Transverse colon (tissue), 4 donors: ENCODE results near the gene TENT4B. TPM values are rescaled to one million over a fixed set of nuclear protein-coding genes. Genes with fewer than 3 reads are reported as not detected.

Experiments used
- DNase-seq: peaks from one replicate; pipeline ENCODE4 v3.0.0-alpha.2; 2019
- H3K27ac ChIP-seq, 4 donors: fragments of 200-600 bp; sonication (generic); 2 replicates each; pipeline ENCODE4 v1.5.1; 2016 to 2018; ENCODE audit warnings: inconsistent platforms in 4 of 4
- H3K27me3 ChIP-seq: fragments of 200-600 bp; sonication (generic); 2 replicates; pipeline ENCODE4 v1.5.1; 2017; ENCODE audit warnings: inconsistent platforms
- H3K36me3 ChIP-seq, 4 donors: fragments of 200-600 bp; sonication (generic); 2 replicates each; pipeline ENCODE4 v1.5.1; 2017 to 2019; ENCODE audit warnings: inconsistent platforms in 4 of 4
- H3K4me1 ChIP-seq, 4 donors: fragments of 200-600 bp; sonication (generic); 2 replicates each; pipeline ENCODE4 v1.5.1; 2017 to 2020; ENCODE audit warnings: inconsistent platforms in 4 of 4
- H3K4me3 ChIP-seq, 4 donors: fragments of 200-600 bp; sonication (generic); 1 replicate in 1 of 4; 2 replicates in 3 of 4; pipeline versions ENCODE4 v1.5.1 to v1.6.1; 2017 to 2019; ENCODE audit warnings: inconsistent platforms in 4 of 4
- H3K9me3 ChIP-seq, 2 donors: fragments of 200-600 bp; sonication (generic); 2 replicates each; pipeline ENCODE4 v1.5.1; 2017 to 2019; ENCODE audit warnings: inconsistent platforms in 2 of 2
- CTCF ChIP-seq, 5 experiments: fragments of 200-600 bp in 3 of 5; fragments of 450-650 bp in 2 of 5; sonication (generic) in 3 of 5; IDR thresholded peaks; 1 replicate in 2 of 5; 2 replicates in 3 of 5; pipeline ENCODE4 v1.5.1; 2016 to 2017; ENCODE audit warnings: antibody characterized with exemption in 5 of 5, inconsistent platforms in 3 of 5, mild to moderate bottlenecking in 2 of 5, moderate library complexity in 1 of 5
- EP300 ChIP-seq: sonication (generic); formaldehyde crosslinking; IDR thresholded peaks from one replicate; pipeline ENCODE4 v1.6.1; 2017; ENCODE audit warnings: antibody characterized with exemption, low read depth
- POLR2A ChIP-seq: fragments of 450-650 bp; IDR thresholded peaks from one replicate; pipeline ENCODE4 v1.6.1; 2016; ENCODE audit warnings: antibody characterized with exemption, mild to moderate bottlenecking, moderate library complexity
- POLR2AphosphoS5 ChIP-seq, 3 donors: sonication (generic); formaldehyde crosslinking; IDR thresholded peaks; one replicate each; pipeline ENCODE4 v1.6.1; 2016; ENCODE audit warnings: antibody characterized with exemption in 3 of 3
- WGBS, 2 donors: methylation state at CpG; one replicate each; pipeline ENCODE4 v1.1.5; 2018; ENCODE audit warnings: low coverage in 1 of 2; 5-methylcytosine and 5-hydroxymethylcytosine counted together
- in situ Hi-C, 4 donors: fragments of 200-750 bp; cut with MboI; loops; one replicate each; pipeline versions ENCODE4 v1.15.0 to v1.15.1; 2017; ENCODE audit warnings: low sequenced_read_pairs in 3 of 4, low pct_ligation_motif_present in 1 of 4, low pct_unique_long_range_greater_than_20kb in 1 of 4
- intact Hi-C: fragments of 100-400 bp; cut with DNase I; formaldehyde crosslinking; loops from one replicate; pipeline ENCODE4 v1.15.1; 2023; ENCODE audit warnings: low total_unique reads
- total RNA-seq, 4 donors: library from RNA; depleted of rRNA; stranded (reverse); fragments of >200 nt; gene quantifications; one replicate each; pipeline ENCODE4 v1.1.0, GENCODE V29; 2016

The TENT4B gene
- total RNA-seq, 4 donors from 2014 or later, result 8.2 to 18.0 (median 13.0) TPM

GRCh38 chr16:50183316-50183715, 30.2 kb downstream of the TENT4B start:
- no peak for DNase-seq
- Histone ChIP-seq H3K36me3 (no peaks in the 10 kb centered on the region), H3K4me3 (no peak overlapping the region), H3K4me1 (peaks cover 22 to 35% (median 24%) of the 10 kb centered on the region in 4 donors), H3K9me3 (no peaks in the 10 kb centered on the region), H3K27ac (no peak overlapping the region), H3K27me3 (no peaks in the 10 kb centered on the region)
- intact Hi-C loops (no loop called here), in situ Hi-C loops (no loop called here)
- 70 to 100% methylated on average over 2 to 4 of the region's 4 CpGs for WGBS, 2 donors
- no peak for TF ChIP-seq CTCF (IDR thresholded peaks at IDR 0.05)
- TF ChIP-seq EP300, result no peak
- TF ChIP-seq POLR2A, result no peak
- no peak for TF ChIP-seq POLR2AphosphoS5 (IDR thresholded peaks at IDR 0.05)

GRCh38 chr16:50185005-50185505, 31.9 kb downstream of the TENT4B start:
- WGBS, 2 donors, result 49 to 52% methylated on average over 3 of the region's 3 CpGs
- TF ChIP-seq POLR2A (no peak), CTCF (IDR thresholded peaks at IDR 0.05) (no peak), EP300 (no peak), POLR2AphosphoS5 (IDR thresholded peaks at IDR 0.05) (no peak)
- intact Hi-C loops, result no loop called here
- Histone ChIP-seq H3K4me1 (peaks cover 30 to 48% (median 34%) of the 10 kb centered on the region in 4 donors), H3K4me3 (no peak overlapping the region), H3K27me3 (no peaks in the 10 kb centered on the region), H3K36me3 (no peaks in the 10 kb centered on the region), H3K9me3 (no peaks in the 10 kb centered on the region), H3K27ac (peak overlapping the region; percentile 19 to 63 (median 56))
- in situ Hi-C loops, result no loop called here
- DNase-seq, result no peak

- TF ChIP-seq POLR2AphosphoS5 (IDR thresholded peaks at IDR 0.05), result no peak
- TF ChIP-seq POLR2A, result no peak
- no peak for TF ChIP-seq EP300
- no peak for TF ChIP-seq CTCF (IDR thresholded peaks at IDR 0.05)
- Histone ChIP-seq H3K36me3 (no peaks in the 10 kb centered on the region), H3K4me1 (peaks cover 24 to 40% (median 36%) of the 10 kb centered on the region in 4 donors), H3K27me3 (no peaks in the 10 kb centered on the region), H3K9me3 (no peaks in the 10 kb centered on the region), H3K4me3 (no peak overlapping the region), H3K27ac (peak overlapping the region in 1 of 4 donors; percentile 39)
- intact Hi-C loops, result no loop called here
- in situ Hi-C loops, result no loop called here
- no peak for DNase-seq
- 60 to 77% methylated on average over 2 to 3 of the region's 3 CpGs for WGBS, 2 donors
Observed at GRCh38 chr16:50188619-50189136, 35.6 kb downstream of the TENT4B start.

GRCh38 chr16:50190292-50190691, 37.2 kb downstream of the TENT4B start:
- Histone ChIP-seq H3K36me3 (no peaks in the 10 kb centered on the region), H3K9me3 (no peaks in the 10 kb centered on the region), H3K4me3 (no peak overlapping the region), H3K4me1 (peaks cover 28 to 38% (median 31%) of the 10 kb centered on the region in 4 donors), H3K27me3 (no peaks in the 10 kb centered on the region), H3K27ac (no peak overlapping the region)
- intact Hi-C loops, result no loop called here
- DNase-seq, result no peak
- no peak for TF ChIP-seq EP300
- no peak for TF ChIP-seq POLR2A
- TF ChIP-seq CTCF (IDR thresholded peaks at IDR 0.05), result no peak
- WGBS, 2 donors, result 80 to 100% methylated on average over 1 to 2 of the region's 2 CpGs
- in situ Hi-C loops, result no loop called here
